Stimulated activated CD4-positive, alpha-beta T cell treated with anti-CD3 and anti-CD28 coated beads, TNF-alpha, amount 100 ng/mL, for 48 hours (primary cell): ENCODE data around the gene CUEDC1.

Experiments used
- DNase-seq, 3 donors: peaks; one replicate each; pipeline ENCODE4 v3.0.0-alpha.2; 2020; ENCODE audit warnings: low read depth in 3 of 3

The CUEDC1 gene

GRCh38 chr17:57834146-57834741 is 121.0 kb downstream of the CUEDC1 start:
- no peak for DNase-seq

- DNase-seq: peak; percentile 49 to 71 (median 51)
Observed at GRCh38 chr17:57833179-57833939, 121.9 kb downstream of the CUEDC1 start.

- no peak for DNase-seq
Observed at GRCh38 chr17:57832314-57833178, 122.7 kb downstream of the CUEDC1 start.

GRCh38 chr17:57830880-57831279 is 124.3 kb downstream of the CUEDC1 start:
- DNase-seq: no peak

GRCh38 chr17:57823469-57824401 is 131.5 kb downstream of the CUEDC1 start:
- no peak for DNase-seq

- no peak for DNase-seq
Observed at GRCh38 chr17:57819867-57820266, 135.3 kb downstream of the CUEDC1 start.

GRCh38 chr17:57819285-57819684 is 135.9 kb downstream of the CUEDC1 start:
- DNase-seq: no peak

GRCh38 chr17:57818066-57818465 is 137.1 kb downstream of the CUEDC1 start:
- no peak for DNase-seq

GRCh38 chr17:57817299-57817698 is 137.9 kb downstream of the CUEDC1 start:
- no peak for DNase-seq

GRCh38 chr17:57814421-57814820 is 140.8 kb downstream of the CUEDC1 start:
- DNase-seq: no peak

- no peak for DNase-seq
Observed at GRCh38 chr17:57811638-57812280, 143.5 kb downstream of the CUEDC1 start.
